Measurements from ENCODE around the gene SNX33.
"Not testable (repeated sequence)": the region's sequence is repeated elsewhere in the genome, so short reads cannot be mapped to it uniquely, and the experiment has no call there.

Gene SNX33

GRCh38 chr15:75693028-75693427 lies 45.3 kb downstream of the SNX33 start:
- H3K4me3 ChIP-seq (ENCODE audit: low read length, poor library complexity, severe bottlenecking); H3K79me2 ChIP-seq (ENCODE audit: insufficient read depth, low read length); H3K9me2 ChIP-seq (replicated peaks; ENCODE audit: low read depth, low read length); H3K4me2 ChIP-seq (ENCODE audit: low read depth, low read length, poor library complexity, severe bottlenecking); H3F3A ChIP-seq (ENCODE audit: low read depth); H3K27me3 ChIP-seq (ENCODE audit: insufficient read depth, low read length, poor library complexity, severe bottlenecking); H4K20me1 ChIP-seq (ENCODE audit: insufficient read depth, low read length, poor library complexity, severe bottlenecking); H2AFZ ChIP-seq (ENCODE audit: low read length); H3K9me3 ChIP-seq (ENCODE audit: insufficient read depth, low read depth, low read length); H3K36me3 ChIP-seq (ENCODE audit: insufficient read depth, low read length): not testable (repeated sequence)
- H3K4me1 ChIP-seq (ENCODE audit: insufficient read depth, low read length, poor library complexity, severe bottlenecking): peaks cover 49% of the 10 kb centered on the region
- peak overlapping the region; percentile 62 for H3K9ac ChIP-seq (ENCODE audit: low read depth, low read length, poor library complexity, severe bottlenecking)

GRCh38 chr15:75693501-75694240 lies 46.0 kb downstream of the SNX33 start:
- H3K4me3 ChIP-seq (ENCODE audit: low read length, poor library complexity, severe bottlenecking): no peak overlapping the region
- no peak overlapping the region for H3K4me2 ChIP-seq (ENCODE audit: low read depth, low read length, poor library complexity, severe bottlenecking)
- H3K27me3 ChIP-seq (ENCODE audit: insufficient read depth, low read length, poor library complexity, severe bottlenecking): no peaks in the 10 kb centered on the region
- H3F3A ChIP-seq (ENCODE audit: low read depth): no peaks in the 10 kb centered on the region
- no peak for TF ChIP-seq CTCF (conservative IDR thresholded peaks at IDR 0.05; ENCODE audit: low read length)
- no peak for TF ChIP-seq EZH2phosphoT487 (IDR thresholded peaks at IDR 0.05; ENCODE audit: borderline replicate concordance)
- H2AFZ ChIP-seq (ENCODE audit: low read length): peak overlapping the region; percentile 48; the same call in 1 of the 2 replicates
- H3K9me3 ChIP-seq (ENCODE audit: insufficient read depth, low read depth, low read length): no peaks in the 10 kb centered on the region
- no peaks in the 10 kb centered on the region for H3K36me3 ChIP-seq (ENCODE audit: insufficient read depth, low read length)
- H3K4me1 ChIP-seq (ENCODE audit: insufficient read depth, low read length, poor library complexity, severe bottlenecking): peaks cover 49% of the 10 kb centered on the region
- no peaks in the 10 kb centered on the region for H3K9me2 ChIP-seq (replicated peaks; ENCODE audit: low read depth, low read length)
- H3K9ac ChIP-seq (ENCODE audit: low read depth, low read length, poor library complexity, severe bottlenecking): peak overlapping the region; percentile 62
- H3K79me2 ChIP-seq (ENCODE audit: insufficient read depth, low read length): no peaks in the 10 kb centered on the region
- H4K20me1 ChIP-seq (ENCODE audit: insufficient read depth, low read length, poor library complexity, severe bottlenecking): no peaks in the 10 kb centered on the region

DNA sequence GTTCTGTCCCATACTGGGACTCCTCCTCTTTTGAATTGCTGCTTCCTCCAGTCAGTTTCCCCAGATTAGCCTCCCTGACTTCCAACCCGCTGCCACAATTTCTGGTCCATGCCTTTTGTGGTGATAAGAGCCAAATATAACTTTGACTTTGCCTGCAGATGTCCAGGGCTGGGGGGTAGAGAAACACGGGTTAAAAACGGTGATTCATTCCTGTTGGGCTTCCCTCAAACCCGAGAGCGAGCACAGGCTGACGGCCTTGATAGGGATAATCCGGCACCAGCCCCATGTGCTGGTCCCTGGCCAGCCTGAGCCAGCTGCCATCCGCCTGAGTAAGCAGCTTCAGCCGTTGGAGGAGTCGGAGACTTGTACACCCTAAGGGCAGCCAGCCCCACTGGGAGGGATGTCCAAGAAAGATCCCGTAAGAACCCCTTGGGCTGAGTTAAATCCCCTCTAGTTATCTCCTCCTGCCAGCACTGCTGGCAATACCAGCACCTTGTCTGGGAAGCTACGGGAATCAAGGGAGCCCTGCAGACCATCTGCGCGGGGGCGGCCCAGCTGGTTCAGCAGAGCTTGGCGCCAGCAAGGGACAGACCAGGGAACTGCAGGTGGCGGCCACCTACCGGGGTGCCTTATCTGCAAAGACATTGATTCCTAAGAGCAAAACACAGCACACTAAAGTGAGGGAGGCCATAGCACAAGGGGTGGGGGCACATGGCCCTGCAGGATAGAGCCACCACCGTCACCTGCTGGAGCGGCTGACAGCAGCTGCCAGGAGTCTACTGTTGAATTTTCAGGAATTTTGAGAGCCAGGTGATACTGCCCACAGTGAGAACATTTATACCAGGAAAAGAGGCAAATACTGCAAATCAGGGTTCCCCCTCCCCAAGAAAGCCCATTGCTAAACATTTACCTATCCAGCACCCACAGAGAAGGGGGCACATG lies 46.8 kb downstream of the SNX33 start:
- Histone ChIP-seq H3K4me1 (ENCODE audit: insufficient read depth, low read length, poor library complexity, severe bottlenecking) (peaks cover 57% of the 10 kb centered on the region), H3K4me3 (ENCODE audit: low read length, poor library complexity, severe bottlenecking) (peak overlapping the region; percentile 6), H3K9ac (ENCODE audit: low read depth, low read length, poor library complexity, severe bottlenecking) (peak overlapping the region; percentile 62), H3K79me2 (ENCODE audit: insufficient read depth, low read length) (no peaks in the 10 kb centered on the region), H3K36me3 (ENCODE audit: insufficient read depth, low read length) (no peaks in the 10 kb centered on the region), H3K9me3 (ENCODE audit: insufficient read depth, low read depth, low read length) (no peaks in the 10 kb centered on the region), H3K27me3 (ENCODE audit: insufficient read depth, low read length, poor library complexity, severe bottlenecking) (no peaks in the 10 kb centered on the region), H3F3A (ENCODE audit: low read depth) (no peaks in the 10 kb centered on the region), H2AFZ (ENCODE audit: low read length) (peak overlapping the region; percentile 48; the same call in 1 of the 2 replicates), H4K20me1 (ENCODE audit: insufficient read depth, low read length, poor library complexity, severe bottlenecking) (no peaks in the 10 kb centered on the region), H3K4me2 (ENCODE audit: low read depth, low read length, poor library complexity, severe bottlenecking) (peak overlapping the region; percentile 60), H3K9me2 (replicated peaks; ENCODE audit: low read depth, low read length) (no peaks in the 10 kb centered on the region)
- TF ChIP-seq EZH2phosphoT487 (IDR thresholded peaks at IDR 0.05; ENCODE audit: borderline replicate concordance): no peak
- TF ChIP-seq CTCF (conservative IDR thresholded peaks at IDR 0.05; ENCODE audit: low read length): peak; percentile 49

All from Loucy (cell line).